Transverse colon (tissue), 4 donors: ENCODE results near the gene CHST4. TPM values are rescaled to one million over a fixed set of nuclear protein-coding genes. Genes with fewer than 3 reads are reported as not detected.
"Not testable (repeated sequence)": the region's sequence is repeated elsewhere in the genome, so short reads cannot be mapped to it uniquely, and the experiment has no call there.

Experiments used
- DNase-seq: peaks from one replicate; pipeline ENCODE4 v3.0.0-alpha.2; 2019
- H3K27ac ChIP-seq, 4 donors: fragments of 200-600 bp; sonication (generic); 2 replicates each; pipeline ENCODE4 v1.5.1; 2016 to 2018; ENCODE audit warnings: inconsistent platforms in 4 of 4
- H3K27me3 ChIP-seq: fragments of 200-600 bp; sonication (generic); 2 replicates; pipeline ENCODE4 v1.5.1; 2017; ENCODE audit warnings: inconsistent platforms
- H3K36me3 ChIP-seq, 4 donors: fragments of 200-600 bp; sonication (generic); 2 replicates each; pipeline ENCODE4 v1.5.1; 2017 to 2019; ENCODE audit warnings: inconsistent platforms in 4 of 4
- H3K4me1 ChIP-seq, 4 donors: fragments of 200-600 bp; sonication (generic); 2 replicates each; pipeline ENCODE4 v1.5.1; 2017 to 2020; ENCODE audit warnings: inconsistent platforms in 4 of 4
- H3K4me3 ChIP-seq, 4 donors: fragments of 200-600 bp; sonication (generic); 1 replicate in 1 of 4; 2 replicates in 3 of 4; pipeline versions ENCODE4 v1.5.1 to v1.6.1; 2017 to 2019; ENCODE audit warnings: inconsistent platforms in 4 of 4
- H3K9me3 ChIP-seq, 2 donors: fragments of 200-600 bp; sonication (generic); 2 replicates each; pipeline ENCODE4 v1.5.1; 2017 to 2019; ENCODE audit warnings: inconsistent platforms in 2 of 2
- CTCF ChIP-seq, 5 experiments: fragments of 200-600 bp in 3 of 5; fragments of 450-650 bp in 2 of 5; sonication (generic) in 3 of 5; IDR thresholded peaks; 1 replicate in 2 of 5; 2 replicates in 3 of 5; pipeline ENCODE4 v1.5.1; 2016 to 2017; ENCODE audit warnings: antibody characterized with exemption in 5 of 5, inconsistent platforms in 3 of 5, mild to moderate bottlenecking in 2 of 5, moderate library complexity in 1 of 5
- EP300 ChIP-seq: sonication (generic); formaldehyde crosslinking; IDR thresholded peaks from one replicate; pipeline ENCODE4 v1.6.1; 2017; ENCODE audit warnings: antibody characterized with exemption, low read depth
- POLR2A ChIP-seq: fragments of 450-650 bp; IDR thresholded peaks from one replicate; pipeline ENCODE4 v1.6.1; 2016; ENCODE audit warnings: antibody characterized with exemption, mild to moderate bottlenecking, moderate library complexity
- POLR2AphosphoS5 ChIP-seq, 3 donors: sonication (generic); formaldehyde crosslinking; IDR thresholded peaks; one replicate each; pipeline ENCODE4 v1.6.1; 2016; ENCODE audit warnings: antibody characterized with exemption in 3 of 3
- WGBS, 2 donors: methylation state at CpG; one replicate each; pipeline ENCODE4 v1.1.5; 2018; ENCODE audit warnings: low coverage in 1 of 2; 5-methylcytosine and 5-hydroxymethylcytosine counted together
- in situ Hi-C, 4 donors: fragments of 200-750 bp; cut with MboI; loops; one replicate each; pipeline versions ENCODE4 v1.15.0 to v1.15.1; 2017; ENCODE audit warnings: low sequenced_read_pairs in 3 of 4, low pct_ligation_motif_present in 1 of 4, low pct_unique_long_range_greater_than_20kb in 1 of 4
- intact Hi-C: fragments of 100-400 bp; cut with DNase I; formaldehyde crosslinking; loops from one replicate; pipeline ENCODE4 v1.15.1; 2023; ENCODE audit warnings: low total_unique reads
- total RNA-seq, 4 donors: library from RNA; depleted of rRNA; stranded (reverse); fragments of >200 nt; gene quantifications; one replicate each; pipeline ENCODE4 v1.1.0, GENCODE V29; 2016

Gene CHST4
- total RNA-seq, 4 donors from 2014 or later, result not detected

- H3K4me1 ChIP-seq, result no peaks in the 10 kb centered on the region
- no peaks in the 10 kb centered on the region for H3K36me3 ChIP-seq
- TF ChIP-seq POLR2AphosphoS5 (IDR thresholded peaks at IDR 0.05), result no peak
- TF ChIP-seq CTCF (IDR thresholded peaks at IDR 0.05), result no peak
- no peak for TF ChIP-seq POLR2A
- H3K27ac ChIP-seq, result no peak overlapping the region
- WGBS, 2 donors, result 52 to 55% methylated on average over 3 of the region's 3 CpGs
- H3K9me3 ChIP-seq, result peaks cover 5 to 9% of the 10 kb centered on the region in 2 donors
- in situ Hi-C loops, result no loop called here
- no peaks in the 10 kb centered on the region for H3K27me3 ChIP-seq
- H3K4me3 ChIP-seq, result no peak overlapping the region
- DNase-seq, result no peak
- intact Hi-C loops, result no loop called here
These were observed 31.8 kb downstream of the CHST4 start for GRCh38 chr16:71557954-71558582.

GRCh38 chr16:71559855-71560254 is 33.6 kb downstream of the CHST4 start:
- no peak for DNase-seq
- in situ Hi-C loops (no loop called here), intact Hi-C loops (no loop called here)
- no peak for TF ChIP-seq POLR2A
- TF ChIP-seq CTCF (IDR thresholded peaks at IDR 0.05), result no peak
- TF ChIP-seq EP300, result no peak
- TF ChIP-seq POLR2AphosphoS5 (IDR thresholded peaks at IDR 0.05), result no peak
- no peak overlapping the region for H3K4me3 ChIP-seq
- peaks cover 5 to 9% of the 10 kb centered on the region in 2 donors for H3K9me3 ChIP-seq
- H3K27ac ChIP-seq, result no peak overlapping the region
- H3K27me3 ChIP-seq, result no peaks in the 10 kb centered on the region
- H3K4me1 ChIP-seq, result peaks cover 0 to 12% (median 7%) of the 10 kb centered on the region in 4 donors
- no peaks in the 10 kb centered on the region for H3K36me3 ChIP-seq

GRCh38 chr16:71561886-71562285 is 35.7 kb downstream of the CHST4 start:
- H3K9me3 ChIP-seq, H3K27me3 ChIP-seq, in situ Hi-C loops, H3K36me3 ChIP-seq, DNase-seq, H3K4me3 ChIP-seq, H3K27ac ChIP-seq, intact Hi-C loops: not testable (repeated sequence)
- peaks cover 0 to 30% (median 17%) of the 10 kb centered on the region in 4 donors for H3K4me1 ChIP-seq
- whole genome bisulfite sequencing, 2 donors, result 75 to 80% methylated on average over 8 of the region's 8 CpGs

- no peak for TF ChIP-seq POLR2AphosphoS5 (IDR thresholded peaks at IDR 0.05)
- no peak for TF ChIP-seq EP300
- TF ChIP-seq POLR2A, result no peak
- no peak for TF ChIP-seq CTCF (IDR thresholded peaks at IDR 0.05)
- WGBS, 2 donors, result 97 to 100% methylated on average over 1 of the region's 1 CpG
- in situ Hi-C loops, result no loop called here
- no peak for DNase-seq
- intact Hi-C loops, result no loop called here
- H3K27me3 ChIP-seq, result no peaks in the 10 kb centered on the region
- H3K27ac ChIP-seq, result no peak overlapping the region
- no peak overlapping the region for H3K4me3 ChIP-seq
- H3K9me3 ChIP-seq, result peaks cover 5 to 9% of the 10 kb centered on the region in 2 donors
- H3K4me1 ChIP-seq, result peaks cover 0 to 31% (median 17%) of the 10 kb centered on the region in 4 donors
- no peaks in the 10 kb centered on the region for H3K36me3 ChIP-seq
These were observed 36.3 kb downstream of the CHST4 start for GRCh38 chr16:71562552-71562951.
